GOT3 (cell line): ENCODE measurements around the gene KDM5B.
"Not testable (repeated sequence)": the region's sequence is repeated elsewhere in the genome, so short reads cannot be mapped to it uniquely, and the experiment has no call there.

Experiments used
- DNase-seq: peaks from one replicate; lab custom pipeline; 2025; ENCODE audit warnings: mixed read lengths; lab: John Stamatoyannopoulos, UW

Gene KDM5B

GRCh38 chr1:202791077-202791747 lies 17.0 kb downstream of the KDM5B start:
- no peak for DNase-seq

- DNase-seq, result no peak
Measured at GRCh38 chr1:202788800-202789199, 19.4 kb downstream of the KDM5B start.

GRCh38 chr1:202786804-202787203 lies 21.4 kb downstream of the KDM5B start:
- no peak for DNase-seq

- no peak for DNase-seq
Measured at GRCh38 chr1:202781180-202781579, 27.0 kb downstream of the KDM5B start.

- no peak for DNase-seq
Measured at GRCh38 chr1:202770135-202770534, 38.1 kb downstream of the KDM5B start.

GRCh38 chr1:202765721-202766120 lies 42.5 kb downstream of the KDM5B start:
- DNase-seq, result no peak

GRCh38 chr1:202762019-202762418 lies 46.2 kb downstream of the KDM5B start:
- no peak for DNase-seq

GRCh38 chr1:202760589-202760988 lies 47.6 kb downstream of the KDM5B start:
- no peak for DNase-seq

- no peak for DNase-seq
Measured at GRCh38 chr1:202756391-202756790, 51.8 kb downstream of the KDM5B start.

GRCh38 chr1:202754293-202754692 lies 53.9 kb downstream of the KDM5B start:
- no peak for DNase-seq

GRCh38 chr1:202752774-202753173 lies 55.4 kb downstream of the KDM5B start:
- no peak for DNase-seq

GRCh38 chr1:202750761-202751160 lies 57.5 kb downstream of the KDM5B start:
- no peak for DNase-seq

GRCh38 chr1:202750024-202750423 lies 58.2 kb downstream of the KDM5B start:
- DNase-seq, result no peak

GRCh38 chr1:202745323-202745888 lies 62.8 kb downstream of the KDM5B start:
- DNase-seq, result no peak

- DNase-seq, result not testable (repeated sequence)
Measured at GRCh38 chr1:202744770-202745169, 63.5 kb downstream of the KDM5B start.

GRCh38 chr1:202742496-202742895 lies 65.7 kb downstream of the KDM5B start:
- DNase-seq, result no peak

- no peak for DNase-seq
Measured at GRCh38 chr1:202733251-202733650, 75.0 kb downstream of the KDM5B start.

- DNase-seq, result no peak
Measured at GRCh38 chr1:202728951-202729350, 79.3 kb downstream of the KDM5B start.

GRCh38 chr1:202725526-202725925 lies 82.7 kb downstream of the KDM5B start:
- DNase-seq, result no peak

GRCh38 chr1:202723708-202724107 lies 84.5 kb downstream of the KDM5B start:
- no peak for DNase-seq

- DNase-seq, result not testable (repeated sequence)
Measured at GRCh38 chr1:202723046-202723445, 85.2 kb downstream of the KDM5B start.

GRCh38 chr1:202716654-202717053 lies 91.6 kb downstream of the KDM5B start:
- no peak for DNase-seq

GRCh38 chr1:202714202-202714601 lies 94.0 kb downstream of the KDM5B start:
- not testable (repeated sequence) for DNase-seq

- DNase-seq, result no peak
Measured at GRCh38 chr1:202713110-202713509, 95.1 kb downstream of the KDM5B start.
